GM21825 (cell line): ENCODE results near the gene PCBD1.
"Not testable (repeated sequence)": the region's sequence is repeated elsewhere in the genome, so short reads cannot be mapped to it uniquely, and the experiment has no call there.

Source experiments
- ATAC-seq: cut with Tn5 transposase; IDR thresholded peaks from one replicate; pipeline ENCODE4 v1.9.1; 2021; ENCODE audit warnings: mild to moderate bottlenecking, moderate library complexity; ENCODE audit not compliant: unreplicated experiment

The PCBD1 gene

DNA sequence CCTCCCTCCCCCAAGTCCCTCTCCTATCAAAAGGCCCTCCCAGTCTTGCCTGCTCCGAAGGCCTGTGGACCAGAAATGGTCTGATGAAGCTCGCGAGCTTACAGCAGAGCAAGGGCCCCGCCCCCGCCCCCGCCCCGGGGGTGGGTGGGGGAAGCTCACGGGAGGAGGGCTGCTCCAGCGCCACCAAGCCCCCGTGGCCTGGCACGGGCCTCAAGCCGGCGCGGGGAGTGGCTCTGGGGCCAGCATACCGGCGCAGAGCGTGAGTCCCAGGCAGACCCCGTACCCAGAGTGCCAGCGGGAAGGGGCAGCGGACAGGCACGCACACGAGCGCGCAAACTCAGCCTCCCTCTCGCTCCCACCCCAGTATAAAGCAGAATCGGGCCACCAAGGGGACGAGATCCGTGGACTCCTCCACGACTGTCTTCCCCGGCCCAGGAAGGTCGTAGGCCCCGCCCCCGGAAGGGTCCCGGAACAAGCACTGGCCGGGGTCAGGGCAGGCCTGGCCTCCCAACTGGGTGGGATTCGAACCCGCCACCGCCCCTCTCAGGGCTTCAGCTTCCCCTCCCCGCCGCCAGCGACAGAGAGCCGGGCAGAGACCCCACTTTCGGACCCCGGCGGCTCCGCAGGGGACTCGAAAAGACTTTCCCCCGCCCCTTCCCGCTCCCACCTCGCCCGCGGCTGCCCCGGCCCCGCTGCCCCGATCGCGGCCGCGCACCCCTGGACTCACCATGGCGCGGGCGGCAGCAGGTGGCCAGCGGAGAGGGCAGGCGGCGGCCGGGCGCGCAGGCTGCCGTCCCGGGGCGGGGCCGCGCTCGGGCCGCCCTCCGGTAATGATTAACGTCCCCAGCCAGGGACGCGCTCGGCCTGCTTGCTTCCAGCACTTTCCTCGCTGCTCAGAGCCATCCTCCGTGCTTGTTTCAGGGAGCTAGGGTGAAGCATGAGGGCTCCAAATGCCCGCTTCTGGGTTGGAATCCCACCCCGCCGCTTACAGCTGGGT lies at the start of gene PCBD1:
Gene PCBD1, minus strand, starts transcription at position 762 of the 997 bp plus-strand sequence. Its CDS starts 32 bp downstream, at position 730.
- peak; percentile 72 for ATAC-seq

DNA sequence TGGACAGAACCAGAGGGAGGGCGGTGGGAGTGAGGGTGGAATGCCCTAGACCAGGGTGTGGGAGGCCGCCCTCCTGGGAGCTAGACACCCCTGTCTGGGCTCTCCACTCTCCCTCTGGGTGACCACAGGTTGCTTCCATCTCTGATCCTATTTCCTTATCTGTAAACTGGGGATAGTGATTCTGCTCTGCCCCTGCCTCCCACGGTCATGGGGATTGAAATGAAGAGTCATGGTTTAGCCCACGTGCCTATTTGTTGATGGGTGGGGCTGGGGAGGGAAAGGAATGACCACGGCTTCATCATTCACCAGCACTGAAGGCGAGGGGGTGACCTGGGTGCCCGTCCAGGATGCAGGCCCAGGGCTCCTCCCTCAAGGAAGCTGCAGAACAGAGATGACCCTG lies 49.3 kb upstream of the PCBD1 start:
- ATAC-seq: no peak

DNA sequence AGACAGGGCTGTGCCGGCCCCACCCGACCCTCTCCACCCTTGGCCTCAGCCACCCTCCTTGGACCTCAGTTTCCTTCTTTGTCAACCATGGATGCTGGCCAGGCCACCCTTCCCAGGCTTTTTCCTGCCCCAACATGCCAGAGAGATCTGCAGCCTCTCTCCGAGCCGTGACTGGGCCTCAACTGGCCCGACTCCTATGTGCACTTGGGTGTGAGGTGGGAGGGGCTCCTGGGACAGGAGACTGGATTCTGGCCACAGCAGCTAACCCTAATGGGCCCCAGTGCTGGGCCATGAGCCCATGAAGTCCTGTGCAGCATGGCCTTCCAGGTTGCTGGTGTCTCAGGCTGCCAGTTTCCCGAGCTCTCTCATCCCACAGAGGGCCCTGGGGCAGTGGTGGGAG lies 47.7 kb upstream of the PCBD1 start:
- no peak for ATAC-seq

DNA sequence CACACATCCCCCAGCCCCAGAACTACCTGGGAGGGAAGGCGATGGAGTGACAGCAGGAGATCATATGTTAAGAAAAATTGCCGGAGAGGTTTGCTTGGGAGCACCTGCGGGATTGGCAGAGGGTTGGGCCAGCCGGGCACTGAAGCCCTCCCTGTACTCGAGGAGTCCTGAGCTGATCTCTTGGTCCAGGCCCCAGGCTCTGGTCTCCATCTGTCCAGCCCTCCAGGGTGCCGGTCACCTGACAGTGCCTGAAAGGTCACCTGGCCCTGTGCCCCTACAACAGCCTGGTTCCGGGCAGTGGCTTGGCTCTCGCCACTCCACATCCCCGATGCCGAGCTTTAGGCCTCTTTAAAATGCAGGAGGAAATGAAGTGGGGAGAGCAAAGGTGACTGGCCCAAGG lies 47.3 kb upstream of the PCBD1 start:
- ATAC-seq: no peak

DNA sequence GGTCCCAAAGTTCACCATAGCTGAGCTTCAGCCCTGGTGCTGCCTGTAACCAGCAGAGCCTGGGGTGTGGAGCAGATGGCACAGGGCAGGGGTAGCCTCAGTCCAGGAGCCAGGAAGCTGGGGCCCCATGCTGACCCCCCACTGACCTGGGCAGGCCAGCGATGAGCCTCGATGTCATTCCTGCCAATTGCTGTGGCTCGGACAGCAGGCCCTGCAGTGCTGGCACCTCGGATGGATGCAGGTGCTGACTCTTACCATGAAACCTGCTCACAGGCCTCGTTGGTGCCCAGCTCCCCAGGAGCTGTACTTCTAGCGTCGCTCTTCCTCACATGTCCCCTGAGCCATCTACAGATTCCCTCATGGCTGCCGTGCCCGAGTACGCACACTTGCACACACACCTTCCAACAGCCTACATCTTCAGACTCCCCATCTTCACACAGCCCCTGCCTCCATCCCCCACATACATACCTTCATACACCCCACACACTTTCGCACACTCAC lies 46.8 kb upstream of the PCBD1 start:
- no peak for ATAC-seq

DNA sequence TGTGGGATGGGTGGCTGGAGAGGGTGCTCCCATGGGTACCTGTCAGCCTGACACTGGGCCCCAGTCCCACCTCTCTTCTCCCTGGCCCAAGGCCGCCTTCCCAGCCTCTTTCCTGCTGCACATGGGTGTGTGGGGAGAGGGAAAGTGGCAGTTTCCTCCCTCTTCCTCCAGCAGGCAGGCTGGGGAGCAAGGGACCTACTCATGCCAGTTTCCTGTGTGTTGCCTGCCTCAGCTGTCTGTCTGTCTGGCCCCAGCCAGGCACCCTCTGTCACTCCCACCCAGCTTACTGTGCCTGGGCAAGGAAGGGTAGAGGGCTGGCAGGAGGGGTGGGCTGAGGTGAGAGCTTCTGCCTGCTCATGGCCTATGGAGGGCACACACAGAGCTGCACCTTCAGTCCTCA lies 46.3 kb upstream of the PCBD1 start:
- no peak for ATAC-seq

DNA sequence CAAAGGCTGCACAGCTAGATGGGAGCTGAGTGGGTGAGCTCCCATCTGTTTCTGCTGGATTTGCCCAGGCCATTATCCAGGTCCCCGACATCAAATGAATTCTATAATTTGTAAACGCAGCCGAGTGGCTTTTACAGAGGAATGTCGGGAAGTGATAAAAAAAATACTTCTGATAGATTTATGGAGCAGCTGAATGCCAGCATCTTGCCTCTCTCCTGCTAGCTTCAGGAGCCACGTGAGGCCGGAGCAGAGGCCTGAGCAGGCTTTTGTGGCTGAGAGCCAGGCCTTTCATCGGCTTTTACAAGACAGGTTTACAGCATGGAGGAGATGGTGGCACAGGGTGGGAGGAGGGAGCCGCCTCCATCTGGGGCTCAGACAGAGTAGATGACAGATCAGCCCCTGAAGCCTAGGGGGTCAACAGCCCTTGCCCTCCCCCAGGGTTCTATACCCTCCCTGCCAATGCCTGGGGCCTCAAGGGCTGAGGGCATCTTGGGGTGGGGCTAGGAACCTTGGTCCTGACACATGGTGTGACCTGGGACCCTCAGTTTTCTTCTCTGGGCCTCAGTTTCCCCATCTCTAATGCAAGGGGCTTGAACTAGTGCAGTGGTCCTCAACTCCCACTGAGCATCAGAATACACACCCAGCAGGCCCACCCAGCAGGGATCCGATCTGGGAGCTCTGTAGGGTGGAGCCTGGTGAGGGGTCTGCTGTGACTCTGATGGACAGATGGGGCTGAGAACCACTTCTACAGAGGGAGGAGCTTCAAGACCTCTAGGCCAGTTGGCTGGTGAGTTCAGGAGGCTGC lies 44.2 kb upstream of the PCBD1 start:
- ATAC-seq: no peak

DNA sequence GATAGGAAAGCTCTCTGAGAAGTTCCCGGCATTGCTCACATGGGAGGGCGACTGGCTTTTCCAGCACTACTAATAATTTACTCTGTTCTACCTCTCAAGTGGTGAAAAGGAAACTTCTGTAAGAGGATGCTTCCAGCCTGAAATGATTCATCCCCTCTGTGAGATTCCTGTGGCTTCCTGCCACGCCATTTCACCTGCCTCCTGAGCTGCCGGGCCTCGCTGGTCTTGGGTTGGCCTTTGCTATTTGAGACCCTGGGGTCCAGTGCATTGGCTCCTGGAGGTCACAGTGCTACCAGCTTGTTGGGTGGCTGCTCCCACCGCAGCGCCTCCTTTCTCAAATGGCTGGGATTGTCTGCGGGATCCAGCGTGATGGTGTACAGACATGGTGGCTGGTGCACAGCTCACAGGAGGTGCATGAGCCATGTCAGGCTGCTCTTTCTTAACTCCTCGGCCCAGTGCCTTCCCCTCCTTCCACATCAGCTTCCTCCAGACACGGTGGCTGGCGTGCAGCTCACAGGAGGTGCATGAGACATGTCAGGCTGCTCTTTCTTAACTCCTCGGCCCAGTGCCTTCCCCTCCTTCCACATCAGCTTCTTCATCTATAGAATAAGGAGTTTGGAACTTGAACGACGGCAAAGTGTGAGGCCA lies 42.9 kb upstream of the PCBD1 start:
- no peak for ATAC-seq

DNA sequence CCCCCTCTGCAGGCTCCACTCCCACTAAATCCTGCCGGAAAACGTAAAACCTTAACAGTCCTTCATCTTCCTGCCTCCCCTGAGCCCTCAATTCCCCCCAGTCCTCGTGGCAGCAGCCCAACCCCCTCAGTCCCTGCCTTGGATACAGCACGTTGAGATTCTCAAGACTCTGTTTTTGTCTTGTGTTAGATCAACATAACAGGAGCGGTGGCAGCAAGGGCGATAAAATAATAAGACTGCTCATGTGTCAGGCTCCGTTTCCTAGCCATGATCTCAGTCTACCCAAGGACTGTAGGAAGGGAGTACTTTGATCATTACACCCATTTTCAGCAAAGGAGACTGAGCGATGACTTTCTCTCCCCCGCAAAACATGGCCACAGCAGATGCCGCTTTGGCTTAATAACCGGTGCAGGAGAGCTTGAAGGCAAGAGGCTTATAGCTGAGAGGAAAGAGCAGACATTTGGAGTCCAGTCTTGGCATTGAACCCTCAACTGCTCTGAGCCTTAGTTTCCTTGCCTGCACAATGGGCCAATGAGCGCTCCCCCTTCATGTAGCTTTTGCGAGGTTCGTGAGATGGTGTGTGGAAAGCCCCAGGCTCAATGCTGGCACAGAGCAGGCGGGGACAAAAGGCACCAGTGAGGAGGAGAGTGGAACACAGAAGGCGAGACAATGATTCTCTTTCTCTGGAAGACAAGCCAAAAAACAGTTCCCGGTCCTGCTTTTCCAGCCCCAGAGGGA lies 42.1 kb upstream of the PCBD1 start:
- ATAC-seq: no peak

DNA sequence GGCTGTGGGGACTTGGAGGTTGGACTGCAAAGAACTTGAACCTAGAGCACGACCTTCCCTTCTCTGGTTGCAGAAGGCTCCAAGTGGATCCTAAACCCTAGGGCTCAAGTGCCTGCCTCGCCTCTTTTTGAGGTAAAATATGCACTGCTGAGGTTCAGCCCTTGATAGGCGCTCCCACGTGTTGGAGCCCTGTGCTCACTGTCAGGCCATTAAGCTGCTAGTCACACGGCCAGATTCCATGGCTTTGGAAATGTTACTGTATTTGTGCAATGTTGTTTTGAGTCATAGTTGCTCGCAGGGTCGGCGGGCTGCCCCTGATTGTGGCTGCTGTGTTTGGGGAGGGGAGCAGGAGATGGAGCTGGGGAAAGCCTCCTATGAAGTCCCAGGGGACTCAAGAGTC lies 39.8 kb upstream of the PCBD1 start:
- ATAC-seq: no peak

DNA sequence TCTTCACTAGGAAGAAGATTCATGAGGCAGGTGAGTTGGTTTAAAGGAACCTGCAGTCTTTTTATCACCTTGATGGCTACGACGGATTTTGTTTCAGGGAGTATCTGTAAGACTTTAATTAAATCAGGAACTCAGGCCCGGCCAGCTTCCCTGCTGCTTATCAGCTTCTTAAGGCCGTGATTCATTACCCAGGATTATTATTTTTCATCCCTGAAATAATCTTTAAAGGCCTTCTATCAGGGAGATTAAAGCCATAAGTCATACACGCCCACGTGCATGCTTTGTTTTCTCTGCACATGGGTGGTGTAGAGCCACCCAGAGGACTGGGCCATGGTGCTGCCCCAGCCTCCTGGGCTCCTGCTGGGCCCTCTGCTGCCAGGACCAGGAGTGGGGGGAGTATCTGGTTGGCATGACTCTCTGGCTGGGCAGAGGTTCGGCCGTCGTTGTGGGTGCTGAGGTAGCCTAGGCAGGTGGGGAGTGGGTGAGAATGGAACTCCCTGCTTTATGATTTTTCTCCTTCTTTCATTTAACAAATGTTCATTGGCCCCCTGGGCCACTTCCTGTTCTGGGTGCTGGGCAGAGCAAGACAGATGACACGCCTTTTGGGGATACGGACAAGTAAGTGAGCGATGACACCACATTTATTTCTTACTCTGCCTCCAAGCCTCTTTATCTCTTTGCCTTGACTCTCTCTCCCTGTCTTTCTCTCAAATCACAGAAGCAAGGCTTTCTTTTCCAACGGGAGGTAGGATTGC lies 39.0 kb upstream of the PCBD1 start:
- no peak for ATAC-seq

DNA sequence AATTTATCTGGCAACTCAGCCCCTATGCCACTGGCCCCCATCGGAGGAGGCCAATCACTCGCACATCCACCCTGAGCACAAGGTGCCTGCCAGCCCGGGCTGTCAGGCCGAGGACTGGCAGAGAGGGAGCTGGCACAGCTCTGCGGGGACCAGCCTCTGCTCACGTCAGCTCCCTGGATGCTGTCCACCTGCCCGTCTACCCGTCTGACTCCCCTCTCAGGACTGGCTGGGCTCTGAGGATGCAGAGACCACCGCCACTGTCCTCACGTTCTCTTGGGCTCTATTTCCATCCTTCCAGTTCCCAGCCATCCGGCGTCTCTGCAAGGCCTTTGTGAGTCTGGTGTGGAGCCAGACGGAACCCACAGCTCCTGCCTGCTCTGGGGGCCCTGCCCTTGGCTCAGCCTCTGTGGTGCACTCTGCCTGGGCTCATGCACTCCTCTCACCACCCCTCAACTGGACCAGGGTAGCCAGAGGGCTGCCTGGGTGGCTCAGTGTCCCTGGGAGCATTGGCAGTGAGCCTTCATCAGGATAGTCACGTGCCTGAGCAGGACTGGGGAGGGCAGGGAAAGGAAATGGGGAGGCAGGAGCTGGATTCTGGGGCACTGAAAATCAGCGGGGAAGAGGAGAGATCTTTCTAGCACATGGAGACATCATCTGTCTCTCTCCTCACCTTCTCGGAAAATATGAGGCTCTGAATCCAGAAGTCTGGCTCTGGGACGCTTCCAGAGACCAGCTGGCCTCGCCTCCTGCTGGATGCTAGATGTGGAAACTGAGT lies 38.0 kb upstream of the PCBD1 start:
- ATAC-seq: no peak

DNA sequence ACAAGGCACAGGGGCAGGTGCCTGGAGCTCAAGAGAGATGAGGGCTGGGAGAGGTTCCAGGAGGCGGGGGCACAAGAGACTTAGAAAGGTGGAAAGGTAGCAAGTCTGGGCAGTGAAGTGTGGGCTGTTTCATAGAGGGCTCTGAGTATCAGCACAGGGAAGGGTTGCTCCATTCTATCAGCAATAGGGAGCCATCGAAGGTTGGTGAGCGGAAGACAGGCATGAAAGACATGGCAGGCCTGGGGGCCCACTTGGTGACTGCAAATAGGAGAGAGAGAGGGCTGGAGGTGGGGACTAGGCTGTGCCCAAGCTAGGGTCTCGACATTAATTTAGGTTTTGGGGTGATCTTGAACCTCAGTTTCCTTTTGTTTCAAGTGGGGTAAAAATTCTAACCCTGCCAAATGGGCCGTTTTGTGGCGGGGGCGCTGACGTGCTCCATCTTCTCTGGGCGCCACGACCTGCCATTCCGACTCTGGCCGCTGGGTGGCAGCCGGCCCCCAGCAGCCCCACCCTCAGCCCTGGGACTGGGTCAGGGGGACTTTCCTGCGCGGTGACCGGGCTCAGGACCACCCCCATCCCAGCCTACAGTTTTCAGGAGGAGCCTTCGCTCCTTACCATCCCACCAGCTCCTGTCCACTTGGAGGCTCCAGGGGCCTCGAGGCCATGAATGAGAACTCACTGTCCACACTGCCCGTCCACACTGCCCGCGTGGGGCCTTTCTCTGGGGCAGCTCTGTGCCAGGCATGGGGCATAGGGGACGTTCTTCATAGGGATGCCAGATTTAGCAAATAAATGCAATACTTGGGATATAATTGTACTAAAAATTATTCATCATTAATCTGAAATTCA lies 37.2 kb upstream of the PCBD1 start:
- no peak for ATAC-seq

DNA sequence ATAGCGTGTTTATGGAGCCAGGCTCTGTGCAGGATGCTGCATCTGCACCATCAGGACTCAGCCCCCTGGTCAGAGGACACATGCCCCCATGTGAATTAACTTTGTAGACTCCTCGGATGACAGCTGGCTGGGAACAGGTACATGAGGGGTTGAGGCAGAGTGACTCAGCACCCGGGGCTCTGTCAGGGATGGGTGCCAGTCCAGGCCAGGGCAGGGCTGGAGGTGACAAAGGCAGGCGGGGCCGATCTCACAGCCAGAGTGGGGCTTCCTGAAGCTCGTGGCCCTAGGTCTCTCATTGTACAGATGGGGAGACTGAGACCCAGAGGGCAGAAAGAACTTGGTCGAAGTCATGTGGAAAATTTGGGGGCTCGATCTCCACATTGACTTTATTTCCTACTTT lies 35.3 kb upstream of the PCBD1 start:
- no peak for ATAC-seq

DNA sequence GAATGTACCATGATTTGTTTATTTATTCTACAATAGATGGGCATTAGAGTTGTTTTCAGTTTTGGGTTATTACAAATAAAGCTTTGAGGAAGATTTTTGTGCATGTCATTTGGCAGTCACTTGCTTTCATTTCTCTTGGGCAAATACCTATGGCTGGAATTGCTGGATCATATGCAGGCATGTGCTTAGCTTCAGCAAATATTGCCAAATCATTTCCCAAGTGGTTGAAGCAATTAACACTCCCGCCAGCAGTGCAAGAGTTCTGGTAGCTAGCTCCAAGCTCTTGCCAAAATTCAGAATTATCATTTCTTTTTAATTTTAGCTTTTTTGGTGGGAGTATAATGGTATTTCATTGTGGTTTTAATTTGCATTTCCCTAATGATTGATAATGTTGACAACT lies 32.9 kb upstream of the PCBD1 start:
- ATAC-seq: no peak

DNA sequence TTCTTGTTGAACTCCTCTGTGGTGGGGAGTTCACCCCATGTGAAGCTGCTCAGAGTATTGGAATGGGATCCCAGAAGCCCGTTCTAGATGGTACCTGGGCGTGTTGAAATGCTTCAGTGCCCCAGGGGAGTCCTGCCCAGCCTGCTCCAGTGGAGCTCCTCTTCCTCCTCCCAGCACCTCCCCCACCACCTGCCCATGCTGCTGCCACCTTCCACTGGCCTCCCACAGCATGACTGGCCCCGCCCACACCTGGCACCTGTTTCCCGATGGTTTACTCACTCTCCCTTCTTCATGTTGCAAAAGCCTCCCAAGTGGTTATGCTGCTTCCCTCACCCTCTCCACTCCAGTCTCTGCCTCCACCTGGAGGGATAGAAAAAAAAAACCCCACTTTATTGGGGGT lies 32.2 kb upstream of the PCBD1 start:
- ATAC-seq: no peak

DNA sequence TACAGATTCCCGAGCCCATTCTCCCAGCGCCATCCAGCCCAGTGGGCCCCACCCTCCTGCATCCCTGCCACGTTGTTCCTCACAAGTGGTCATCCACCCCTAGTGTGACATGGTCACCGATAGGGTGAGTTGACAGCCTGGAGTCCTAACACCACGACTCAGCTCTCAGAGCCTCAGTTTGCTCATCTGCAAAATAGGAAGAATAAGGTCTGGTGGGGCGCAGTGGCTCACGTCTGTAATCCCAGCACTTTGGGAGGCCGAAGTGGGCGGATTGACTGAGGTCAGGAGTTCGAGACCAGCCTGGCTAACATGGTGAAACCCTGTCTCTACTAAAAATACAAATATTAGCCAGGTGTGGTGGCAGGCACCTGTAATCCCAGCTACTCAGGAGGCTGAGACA lies 31.5 kb upstream of the PCBD1 start:
- not testable (repeated sequence) for ATAC-seq
